NOMO-1 treated with dmso at 0.1 percent for 144 hours (cell line): ENCODE measurements around the gene ZNF354B.
A peak's percentile ranks its signal among the peaks of the same experiment; 100 is the strongest.
"Not testable (repeated sequence)": the region's sequence is repeated elsewhere in the genome, so short reads cannot be mapped to it uniquely, and the experiment has no call there.

Experiments used
- DNase-seq: peaks from one replicate; lab custom pipeline; 2025; ENCODE audit not compliant: unreplicated experiment; lab: John Stamatoyannopoulos, UW

ZNF354B gene

DNA sequence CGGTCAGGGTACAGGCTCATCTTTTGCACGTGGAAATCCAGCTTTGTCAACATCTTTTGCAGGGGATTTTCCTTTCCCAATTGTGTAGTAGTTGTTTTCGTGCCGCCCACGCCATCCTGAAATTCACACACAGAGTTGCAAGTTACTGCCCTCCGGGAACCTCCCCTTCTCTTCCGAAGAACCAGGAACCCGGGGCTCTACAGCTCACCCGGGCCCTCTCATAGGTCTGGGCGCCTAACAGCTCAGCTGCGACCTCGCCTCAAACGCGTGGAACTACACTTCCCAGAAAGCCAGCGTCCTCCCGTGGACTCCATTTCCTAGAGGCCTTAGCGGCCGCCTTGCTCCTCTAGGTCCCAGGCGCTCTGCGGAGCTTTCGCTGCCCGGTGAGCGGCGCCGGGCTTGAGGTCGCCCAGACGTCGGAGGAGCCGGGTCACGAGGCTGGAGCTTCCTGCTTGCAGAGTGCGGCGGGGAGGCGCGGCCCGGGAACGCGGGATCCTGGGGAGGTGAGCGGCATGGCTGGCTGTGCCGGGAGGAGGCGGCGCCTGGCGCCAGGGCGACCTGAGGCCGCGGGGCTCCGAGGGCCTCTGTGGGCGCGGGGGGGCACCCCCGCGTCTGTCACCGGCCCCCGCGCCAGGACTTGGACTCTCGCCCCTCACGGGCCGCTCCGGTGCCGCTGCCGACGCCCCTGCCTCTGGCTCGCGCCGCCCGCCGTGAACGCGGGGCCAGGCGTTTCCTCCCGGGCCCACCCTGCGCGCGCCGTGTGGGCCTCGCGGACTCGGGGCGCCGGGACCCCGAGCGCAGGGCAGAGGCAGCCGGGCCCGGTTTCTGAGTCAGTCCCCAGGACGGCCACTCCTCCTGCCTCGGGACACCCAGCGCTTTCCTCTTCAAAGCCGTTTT is at the start of gene ZNF354B:
ZNF354B (plus strand) TSS at position 329 of the 897 bp plus-strand sequence. CDS start 1,095 bp downstream, outside the sequence.
- DNase-seq: peak; percentile 90

DNA sequence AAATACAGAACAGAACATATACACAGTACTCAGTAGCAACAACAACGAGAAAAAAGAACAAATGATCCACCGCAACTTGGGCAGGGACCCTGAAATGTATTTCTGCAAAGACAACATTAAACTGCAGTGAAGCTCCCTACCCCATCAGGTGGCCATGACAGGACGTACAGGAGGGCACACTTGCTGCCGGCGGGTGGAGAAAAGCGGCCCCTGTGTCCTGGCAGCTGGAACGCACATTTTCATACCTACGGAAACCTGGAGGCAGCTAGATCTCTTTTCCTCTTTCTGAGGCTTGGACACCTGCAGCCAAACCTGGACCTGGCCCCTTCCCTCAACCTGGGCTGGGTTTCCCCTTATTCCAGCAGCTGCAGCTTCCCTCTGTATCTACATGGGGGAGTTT is 42.2 kb upstream of the ZNF354B start:
- DNase-seq: no peak

DNA sequence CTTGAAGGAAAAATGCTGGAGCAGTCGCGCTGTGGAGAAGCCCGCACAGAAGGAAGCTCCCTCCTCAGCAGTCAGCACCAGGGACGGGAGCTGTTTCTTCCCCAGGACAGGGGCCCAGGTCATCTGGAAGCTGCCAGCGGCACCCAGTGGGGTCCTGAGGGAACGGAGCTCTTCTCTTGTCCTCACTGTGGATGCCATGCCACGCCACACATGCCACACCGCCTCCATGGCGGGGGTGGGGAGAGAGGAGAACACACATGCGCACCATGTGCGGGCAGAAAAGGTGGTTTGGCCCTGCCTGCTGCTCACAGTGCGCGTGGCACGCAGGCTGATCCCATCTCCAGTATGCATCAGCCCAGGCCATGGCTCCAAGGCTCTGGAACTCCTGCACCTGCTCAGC is 41.7 kb upstream of the ZNF354B start:
- DNase-seq: no peak

DNA sequence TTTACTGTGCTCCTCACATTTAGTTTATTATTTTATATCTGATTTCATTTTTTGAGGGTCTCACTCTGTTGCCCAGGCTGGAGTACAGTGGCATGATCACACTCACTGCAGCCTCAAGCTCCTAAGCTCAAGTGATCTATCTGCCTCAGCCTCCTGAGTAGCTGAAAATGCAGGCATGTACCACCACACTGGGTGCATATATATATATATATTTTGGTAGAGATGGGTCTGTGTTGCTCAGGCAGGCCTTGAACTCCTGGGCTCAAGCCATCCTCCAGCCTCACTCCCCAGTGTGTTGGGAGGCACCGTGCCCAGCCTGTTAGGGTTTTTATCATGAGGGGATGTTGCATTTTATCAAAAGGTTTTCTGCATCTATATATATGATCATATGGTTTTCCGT is 39.8 kb upstream of the ZNF354B start:
- DNase-seq: no peak

DNA sequence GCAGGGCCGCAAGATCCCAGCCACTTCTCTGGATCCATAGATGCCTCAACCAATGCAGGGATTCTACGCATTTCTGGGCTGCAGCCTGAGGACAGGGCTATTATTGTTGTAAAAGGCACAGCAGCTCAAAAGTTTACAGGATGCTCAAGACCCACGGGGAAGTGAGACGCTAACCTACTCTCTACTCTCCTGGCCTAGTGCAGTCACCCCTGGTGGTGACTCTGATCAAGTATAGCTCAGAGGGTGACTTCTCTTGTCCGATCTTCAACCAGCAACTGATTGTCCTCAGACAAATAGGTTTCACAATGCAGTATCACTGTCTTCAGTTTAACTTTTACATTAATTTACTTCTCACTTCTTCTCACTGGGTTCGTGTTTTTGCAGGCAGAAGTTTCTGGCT is 34.3 kb upstream of the ZNF354B start:
- no peak for DNase-seq

DNA sequence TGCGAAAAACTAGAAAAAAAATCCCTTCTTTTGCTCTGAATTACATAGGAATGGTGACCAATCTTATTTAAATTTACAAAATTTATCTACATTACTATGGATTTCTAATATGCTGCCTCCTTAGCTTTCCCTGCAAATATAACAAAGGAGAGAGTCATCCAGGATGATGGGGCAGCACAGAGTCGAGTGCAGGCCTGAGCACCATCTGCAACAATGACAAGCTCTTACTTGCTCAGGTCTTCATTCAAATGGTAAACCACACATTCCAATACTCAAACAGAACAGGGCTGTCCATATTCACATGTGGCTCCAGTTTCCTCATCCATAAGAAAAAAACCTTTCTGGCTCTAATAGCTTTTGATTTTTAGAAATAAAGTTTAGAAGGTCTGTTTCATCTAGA is 33.5 kb upstream of the ZNF354B start:
- no peak for DNase-seq

DNA sequence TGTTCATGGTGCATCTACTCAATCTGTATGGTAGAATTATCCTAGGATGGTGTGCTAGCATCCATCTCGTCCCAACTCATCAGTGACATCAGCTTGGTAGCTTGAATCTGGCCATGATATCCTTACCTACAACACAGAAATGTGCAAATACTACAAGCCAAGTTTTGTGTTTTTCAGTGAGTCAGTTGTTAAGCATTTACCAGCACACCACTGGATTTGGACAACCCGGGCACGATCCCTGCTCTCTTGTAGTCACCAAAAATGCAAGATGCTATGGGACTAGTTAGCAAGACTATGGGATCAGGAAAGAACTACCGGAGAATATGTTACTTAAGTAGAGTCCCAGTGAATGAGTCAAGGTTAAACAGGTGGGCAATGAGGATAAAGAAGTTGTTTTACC is 32.1 kb upstream of the ZNF354B start:
- no peak for DNase-seq

DNA sequence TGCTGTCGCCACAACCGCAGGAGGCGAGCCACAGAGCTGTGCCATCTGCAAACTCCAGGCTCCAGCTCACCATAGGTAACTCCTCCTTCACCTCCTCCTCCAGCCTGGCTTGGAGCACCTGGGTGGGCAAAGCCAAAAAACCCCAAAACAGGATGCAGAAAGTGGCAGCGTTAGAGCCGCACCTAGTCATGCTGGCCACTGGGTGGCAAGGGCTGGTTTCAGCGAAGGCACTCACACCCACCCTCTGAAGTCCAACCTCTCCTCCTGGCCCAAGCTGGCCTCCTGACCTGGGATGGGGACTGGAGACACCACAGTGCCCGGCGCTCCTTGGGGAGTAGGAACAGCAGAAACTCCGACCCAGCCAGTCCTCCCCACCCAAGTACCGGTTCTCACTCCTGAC is 28.7 kb upstream of the ZNF354B start:
- no peak for DNase-seq

DNA sequence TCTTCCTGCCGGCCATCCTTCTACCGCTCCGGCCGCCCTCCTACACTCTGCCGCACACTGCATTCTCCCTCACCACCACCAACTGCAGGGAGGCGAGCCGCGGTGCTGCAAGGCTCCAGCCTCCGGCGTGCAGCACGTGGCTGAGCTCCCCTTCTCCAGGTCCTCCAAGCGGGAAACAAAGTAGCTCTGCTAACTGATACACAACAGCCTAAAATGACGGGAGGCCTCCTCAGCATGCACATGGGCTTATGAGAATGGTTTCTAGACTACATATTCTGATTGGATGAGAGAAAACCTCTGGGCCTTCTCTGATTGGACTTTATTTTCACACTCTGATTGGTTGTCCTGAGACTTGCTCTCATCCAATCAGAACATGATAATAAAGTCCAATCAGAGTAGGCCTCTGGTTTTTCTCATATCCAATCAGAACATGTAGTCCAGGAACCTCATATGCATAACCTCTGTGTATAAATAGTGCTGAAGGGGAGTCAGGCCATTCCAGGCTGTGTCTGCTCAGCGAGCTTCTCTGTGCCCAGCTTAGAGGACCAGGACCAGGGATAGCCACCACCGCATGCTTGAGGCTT is 27.0 kb upstream of the ZNF354B start:
- no peak for DNase-seq

DNA sequence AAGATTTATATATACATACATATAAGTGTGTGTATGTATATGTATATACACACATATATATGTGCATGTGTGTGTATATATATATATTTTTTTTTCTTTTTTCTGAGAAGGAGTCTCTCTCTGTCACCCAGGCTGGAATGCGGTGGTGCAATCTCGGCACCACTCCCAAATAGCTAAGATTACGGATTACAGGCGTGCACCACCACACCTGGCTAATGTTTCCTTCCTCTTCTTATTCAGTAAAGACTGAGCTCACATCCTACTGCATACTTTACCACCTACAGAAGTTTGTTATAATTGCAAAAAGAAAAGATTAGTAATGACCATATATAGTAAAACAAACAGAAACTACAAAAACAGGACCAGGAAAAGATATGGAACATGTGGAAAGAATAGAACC is 23.1 kb upstream of the ZNF354B start:
- no peak for DNase-seq

DNA sequence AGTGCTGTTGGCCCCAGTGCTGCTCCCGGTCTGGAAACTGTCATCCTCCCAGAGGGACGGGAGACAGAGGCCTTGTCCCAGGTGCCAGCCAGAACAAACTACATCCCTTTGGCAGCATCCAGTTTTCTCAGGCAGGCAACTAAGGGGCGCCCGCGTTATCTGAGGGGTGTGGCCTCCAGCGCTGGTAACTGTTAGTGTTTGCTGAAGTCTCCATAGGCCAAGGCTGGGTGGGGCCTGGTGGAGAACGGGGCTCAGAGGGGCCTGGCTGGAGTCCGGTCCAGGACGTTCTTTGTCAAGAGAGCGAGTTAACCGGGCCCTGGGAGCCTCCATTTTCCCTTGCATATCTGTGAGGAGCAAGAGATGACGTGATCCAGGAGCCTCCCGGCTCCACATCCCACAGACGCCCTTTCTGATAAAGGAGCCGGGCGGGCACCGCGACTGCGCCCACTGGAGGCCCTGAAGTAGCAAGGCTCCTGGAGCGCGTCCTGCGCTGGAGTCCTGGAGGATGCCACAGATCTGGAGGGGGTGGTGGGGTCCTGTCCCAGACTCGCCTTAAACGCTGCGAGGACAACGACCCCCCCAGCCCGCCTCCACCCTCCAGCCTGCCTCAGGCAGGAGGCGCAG is 20.9 kb upstream of the ZNF354B start:
- DNase-seq: not testable (repeated sequence)

DNA sequence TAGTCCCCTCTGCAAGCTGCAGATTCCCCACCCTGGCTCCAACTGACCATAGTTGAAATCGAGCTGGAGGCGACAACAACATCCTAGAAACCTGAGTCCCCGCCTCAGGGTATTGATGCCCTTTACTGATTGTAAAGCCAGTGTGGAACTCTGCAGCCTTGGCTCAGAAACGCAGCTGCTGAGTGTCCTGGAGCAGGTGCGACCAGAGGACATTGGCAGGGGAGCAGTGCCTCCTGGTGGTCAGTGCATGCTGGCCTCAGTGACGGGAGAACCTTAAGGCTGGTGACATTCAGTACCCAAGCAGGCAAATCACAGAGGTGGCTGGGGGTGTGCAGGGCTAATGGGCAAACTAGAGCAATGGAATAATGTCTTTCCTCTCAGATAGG is 20.4 kb upstream of the ZNF354B start:
- peak; percentile 20 for DNase-seq

DNA sequence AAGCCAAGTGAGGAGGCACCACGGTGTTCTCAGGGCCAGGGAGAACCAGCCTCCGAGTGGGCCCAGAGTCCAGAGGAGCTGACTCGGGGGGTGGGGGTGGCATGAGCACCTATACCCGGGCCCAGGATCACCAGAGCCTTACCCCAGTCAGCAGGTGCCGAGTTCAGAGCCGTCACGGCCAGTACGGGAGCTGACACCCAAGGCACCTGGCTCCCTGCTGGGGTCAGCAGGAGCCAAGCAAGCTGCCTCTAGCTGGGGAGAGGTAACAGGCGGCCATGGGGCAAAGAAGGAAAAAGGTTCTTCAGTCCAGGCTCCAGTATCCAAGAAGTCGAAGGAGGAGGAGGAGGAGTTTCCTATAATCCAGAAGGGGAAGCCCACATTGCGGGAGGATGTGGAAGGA is 19.4 kb upstream of the ZNF354B start:
- not testable (repeated sequence) for DNase-seq

DNA sequence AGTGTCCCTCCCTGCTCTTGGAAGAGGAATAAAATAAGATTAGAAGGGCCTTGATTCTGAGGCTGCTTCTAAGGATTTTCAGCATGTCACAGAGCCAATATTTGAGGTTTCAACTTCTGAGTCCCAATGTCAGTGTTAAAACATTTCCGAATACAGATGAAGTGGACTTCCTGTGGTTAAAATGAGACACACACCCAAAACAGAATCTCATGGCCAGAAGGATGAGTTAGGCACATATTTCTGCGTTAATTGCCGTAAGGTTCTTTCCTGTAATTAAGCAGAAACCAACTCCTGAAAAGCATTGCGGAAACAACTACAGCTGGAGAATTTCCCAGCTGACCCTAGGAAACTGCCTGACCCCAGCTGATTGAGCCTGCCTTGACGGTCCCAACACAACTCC is 10.4 kb upstream of the ZNF354B start:
- DNase-seq: peak; percentile 41

DNA sequence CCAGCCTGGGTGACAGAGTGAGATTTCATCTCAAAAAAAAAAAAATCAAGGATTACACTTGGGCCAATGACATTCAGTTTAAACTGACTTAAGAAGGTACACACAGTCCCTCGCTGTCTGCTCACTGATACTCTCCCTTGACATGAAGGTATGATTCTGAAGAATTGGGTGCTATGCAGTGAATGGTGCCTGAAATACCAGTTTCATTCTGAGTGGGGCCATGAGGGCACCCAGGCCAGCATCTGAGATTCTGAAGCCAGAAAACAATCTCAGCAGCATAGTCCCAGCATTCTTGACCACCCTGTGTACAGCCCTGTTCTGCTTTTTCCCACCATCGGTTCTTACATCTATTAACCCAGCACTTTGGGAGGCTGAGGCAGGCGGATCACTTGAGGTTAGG is 7.8 kb upstream of the ZNF354B start:
- DNase-seq: no peak

DNA sequence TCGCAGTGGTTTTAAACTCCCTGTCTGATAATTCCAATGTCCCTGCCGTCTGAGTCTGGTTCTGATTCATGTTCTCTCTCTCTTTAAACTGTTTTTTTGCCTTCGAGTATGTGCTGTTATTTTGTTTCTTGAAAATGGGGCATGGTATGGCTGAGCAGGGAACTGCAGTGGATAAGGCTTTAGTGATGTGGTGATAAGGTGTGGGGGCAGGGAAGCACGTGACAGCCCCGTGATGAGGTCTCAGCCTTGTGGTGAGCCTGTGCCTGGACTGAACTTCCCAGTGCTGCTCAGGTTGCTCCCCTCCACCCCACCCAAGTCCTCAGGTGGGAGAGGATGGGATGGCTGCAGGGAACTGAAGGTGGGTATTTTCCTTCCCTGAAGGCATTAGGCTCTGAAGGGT is 5.5 kb upstream of the ZNF354B start:
- no peak for DNase-seq

DNA sequence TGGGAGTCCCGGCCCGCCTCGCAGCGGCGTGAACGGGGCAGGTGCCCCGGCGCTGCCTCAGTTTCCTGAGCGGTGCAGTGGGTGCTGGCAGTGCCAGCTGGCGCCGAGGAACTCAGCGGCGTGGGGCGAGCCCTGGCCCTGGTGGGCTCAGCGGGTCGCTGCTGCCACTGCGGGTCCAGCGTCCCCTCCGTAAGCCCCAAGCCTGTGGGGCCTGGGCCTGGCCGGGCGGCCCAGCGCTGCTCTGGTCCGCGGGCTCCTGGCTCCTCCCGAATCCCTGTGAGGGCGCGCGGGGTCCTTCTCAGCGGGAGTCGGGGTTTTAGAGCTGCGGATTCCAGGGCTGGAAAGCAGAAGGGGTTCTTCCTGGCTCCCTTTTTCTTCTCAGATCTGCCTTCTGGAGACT is 862 bp downstream of the ZNF354B start:
- not testable (repeated sequence) for DNase-seq

DNA sequence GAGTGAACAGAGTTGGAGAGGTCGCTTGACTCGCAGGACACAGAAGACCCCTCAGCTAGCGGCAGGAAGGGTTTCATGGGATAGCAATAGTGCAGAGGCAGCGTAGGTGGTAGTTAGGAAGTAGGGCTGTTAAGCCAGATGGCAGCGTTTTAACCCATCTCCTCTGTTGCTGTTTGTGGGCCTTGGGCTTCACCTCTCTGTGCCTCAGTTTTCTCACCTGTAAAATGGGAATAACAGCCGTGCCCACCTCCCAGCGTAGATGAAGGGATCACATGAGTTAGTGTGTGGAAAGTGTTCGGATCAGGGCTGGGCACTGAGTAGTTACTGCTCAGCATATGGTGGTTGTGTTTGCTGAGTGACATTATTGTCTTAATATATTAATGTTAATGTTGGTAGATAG is 1.9 kb downstream of the ZNF354B start:
- no peak for DNase-seq

DNA sequence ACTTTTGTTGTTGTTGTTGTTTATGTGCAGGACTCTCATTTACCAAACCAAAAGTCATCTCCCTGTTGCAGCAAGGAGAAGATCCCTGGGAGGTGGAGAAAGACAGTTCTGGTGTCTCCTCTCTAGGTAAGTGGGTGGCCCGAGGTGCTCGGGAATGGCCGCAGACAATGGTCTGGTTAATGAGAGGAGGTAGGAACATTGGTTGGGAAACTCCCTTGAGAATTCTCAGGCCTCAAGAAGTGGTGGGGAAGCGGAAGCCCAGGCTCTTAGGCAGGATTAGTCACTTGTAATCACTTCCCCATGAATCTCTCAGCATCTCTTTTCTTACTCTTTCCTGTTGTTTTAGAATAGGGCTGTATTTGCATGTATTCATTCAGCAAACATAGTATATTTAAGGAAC is 7.2 kb downstream of the ZNF354B start:
- DNase-seq: no peak

DNA sequence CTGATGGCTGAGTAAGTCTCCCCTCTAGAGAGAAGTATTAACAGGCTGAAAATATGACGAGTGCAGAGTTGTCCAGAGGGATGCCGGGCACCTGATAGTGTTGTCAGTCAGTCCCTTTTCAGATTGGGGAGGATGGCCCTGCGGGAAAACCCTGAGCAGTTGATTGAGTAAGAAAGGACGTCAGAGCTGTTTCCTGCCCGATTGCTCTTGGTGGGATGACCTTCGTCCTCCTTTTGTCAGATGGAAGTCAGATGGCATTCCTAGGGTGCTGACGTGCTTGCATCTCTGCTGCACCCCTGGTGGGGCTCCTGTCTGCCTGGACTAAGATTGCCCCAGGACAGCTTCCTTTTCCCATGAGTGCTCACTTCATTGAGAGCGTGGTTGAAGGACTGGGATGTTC is 9.8 kb downstream of the ZNF354B start:
- no peak for DNase-seq

DNA sequence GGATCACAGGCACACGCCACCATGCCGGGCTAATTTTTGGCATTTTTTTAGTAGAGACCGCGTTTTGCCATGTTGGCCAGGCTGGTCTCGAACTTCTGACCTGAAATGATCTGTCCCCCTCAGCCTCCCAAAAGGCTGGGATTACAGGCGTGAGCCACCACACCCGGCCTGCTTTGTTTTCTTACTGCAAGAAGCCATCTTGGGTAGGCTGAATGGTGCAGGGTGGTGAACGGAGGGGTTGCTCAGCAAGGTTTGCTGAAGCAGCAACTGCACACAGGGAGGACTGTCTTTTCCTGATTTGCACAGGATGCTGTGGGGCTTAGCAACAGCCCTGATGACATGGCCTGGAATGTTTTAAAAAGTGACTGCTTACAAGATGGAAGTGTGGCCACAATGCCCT is 10.7 kb downstream of the ZNF354B start:
- DNase-seq: no peak

DNA sequence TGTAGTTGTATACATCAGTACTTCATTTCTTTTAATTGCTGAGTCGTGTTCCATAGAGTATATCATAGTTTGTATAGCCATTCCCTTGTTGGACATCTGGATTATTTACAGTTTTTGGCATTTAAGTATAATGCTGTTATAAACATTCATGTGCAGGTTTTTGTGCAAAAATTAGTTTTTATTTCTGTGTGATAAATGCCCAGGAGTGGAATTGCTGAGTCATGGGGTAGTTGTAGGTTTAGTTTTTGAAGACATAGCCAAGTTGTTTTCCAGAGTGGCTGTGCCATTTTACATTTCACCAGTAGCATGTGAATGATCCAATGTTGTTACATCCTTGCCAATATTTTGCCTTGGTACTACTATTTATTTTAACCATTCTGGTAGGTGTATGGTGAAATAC is 12.5 kb downstream of the ZNF354B start:
- DNase-seq: no peak
